Glutamatergic neuron (in vitro differentiated cells): Measurements from ENCODE around the gene MFSD6L. TPM values are rescaled to one million over a fixed set of nuclear protein-coding genes. Genes with fewer than 3 reads are reported as not detected.

ENCODE experiments used
- DNase-seq: peaks from one replicate; pipeline ENCODE4 v3.0.0; 2022
- H3K27ac Mint-ChIP-seq: one replicate; pipeline ENCODE4 v1.8.0; 2020; ENCODE audit warnings: mild to moderate bottlenecking, mixed read lengths, inconsistent platforms; ENCODE audit not compliant: unreplicated experiment
- H3K27me3 Mint-ChIP-seq: one replicate; pipeline ENCODE4 v1.8.0; 2020; ENCODE audit warnings: mild to moderate bottlenecking, moderate library complexity, mixed read lengths, inconsistent platforms; ENCODE audit not compliant: unreplicated experiment
- H3K36me3 Mint-ChIP-seq: one replicate; pipeline ENCODE4 v1.8.0; 2020; ENCODE audit warnings: mild to moderate bottlenecking, mixed read lengths, inconsistent platforms; ENCODE audit not compliant: unreplicated experiment
- H3K4me1 Mint-ChIP-seq: one replicate; pipeline ENCODE4 v1.8.0; 2020; ENCODE audit warnings: mild to moderate bottlenecking, low read depth, mixed read lengths, inconsistent platforms; ENCODE audit not compliant: unreplicated experiment
- H3K4me3 Mint-ChIP-seq: one replicate; pipeline ENCODE4 v1.8.0; 2020; ENCODE audit warnings: mild to moderate bottlenecking, mixed read lengths, inconsistent platforms; ENCODE audit not compliant: unreplicated experiment
- H3K9me3 Mint-ChIP-seq: one replicate; pipeline ENCODE4 v1.8.0; 2020; ENCODE audit warnings: mild to moderate bottlenecking, moderate library complexity, mixed read lengths, inconsistent platforms; ENCODE audit not compliant: unreplicated experiment
- CTCF ChIP-seq: fragments of 200-600 bp; sonication (generic); IDR thresholded peaks from one replicate; pipeline ENCODE4 v1.5.0; 2021; ENCODE audit not compliant: partially characterized antibody, unreplicated experiment
- total RNA-seq: library from RNA; stranded (reverse); fragmentation: NEBNext Ultra II Directional; extraction: Animal tissue kit (Norgen Biotek cat#: 25700); gene quantifications from one replicate; pipeline ENCODE4 v1.2.1, GENCODE V29; 2021; ENCODE audit not compliant: unreplicated experiment

The MFSD6L gene
- total RNA-seq, 1 donor from 2014 or later = not detected

- Mint-ChIP-seq H3K4me3 (no peak overlapping the region), H3K27ac (no peak overlapping the region), H3K27me3 (peaks cover 2% of the 10 kb centered on the region), H3K9me3 (peaks cover 4% of the 10 kb centered on the region), H3K36me3 (peaks cover 5% of the 10 kb centered on the region), H3K4me1 (no peaks in the 10 kb centered on the region)
- no peak for DNase-seq
- TF ChIP-seq CTCF = no peak
Measured at GRCh38 chr17:8754890-8755289, 44.3 kb downstream of the MFSD6L start.

- Mint-ChIP-seq H3K36me3 (peaks cover 5% of the 10 kb centered on the region), H3K9me3 (peaks cover 4% of the 10 kb centered on the region), H3K27me3 (peaks cover 2% of the 10 kb centered on the region), H3K4me1 (no peaks in the 10 kb centered on the region), H3K4me3 (no peak overlapping the region), H3K27ac (no peak overlapping the region)
- no peak for DNase-seq
- peak; percentile 33 for TF ChIP-seq CTCF
Measured at GRCh38 chr17:8753976-8754440, 45.2 kb downstream of the MFSD6L start.

DNA sequence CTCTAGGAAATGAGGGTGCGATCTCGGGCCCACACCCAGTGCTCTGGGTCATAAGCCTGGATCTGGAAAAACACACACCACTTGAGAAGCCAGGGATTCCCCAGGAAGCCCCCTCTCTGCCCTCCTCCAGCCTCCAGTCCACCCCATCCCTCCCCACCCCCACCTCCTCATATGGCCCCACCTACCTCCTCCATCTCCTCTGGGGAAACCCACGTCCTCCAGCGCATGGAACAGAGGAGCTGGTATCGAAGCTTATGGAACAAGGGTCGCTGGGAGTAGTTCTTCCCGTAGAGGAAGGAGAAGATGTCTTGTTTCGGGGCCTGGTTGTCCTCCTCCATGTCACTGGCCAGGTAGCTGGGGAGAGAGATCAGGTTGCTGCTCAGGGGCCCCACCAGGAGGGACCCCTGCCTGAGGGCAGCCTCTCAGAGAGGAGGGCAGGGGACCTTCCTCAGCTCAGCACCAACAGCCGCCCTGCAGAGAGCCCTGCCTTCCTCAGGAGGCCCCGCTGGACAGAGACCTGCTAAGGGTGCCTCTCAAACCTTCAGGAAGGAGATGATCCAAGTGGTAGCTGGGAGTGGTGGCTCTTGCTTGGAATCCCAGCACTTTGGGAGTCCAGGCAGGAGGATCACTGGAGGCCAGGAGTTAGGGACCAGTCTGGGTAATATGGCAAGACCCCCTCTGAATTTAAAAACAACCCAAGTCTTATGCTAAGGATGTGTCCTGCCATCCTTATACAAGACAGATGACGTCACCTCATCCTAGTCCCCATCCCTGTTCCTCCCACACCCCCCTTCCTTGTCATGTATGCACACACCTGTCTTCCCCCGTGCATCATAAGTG lies 45.8 kb downstream of the MFSD6L start:
- H3K27me3 Mint-ChIP-seq = peaks cover 2% of the 10 kb centered on the region
- DNase-seq = no peak

DNA sequence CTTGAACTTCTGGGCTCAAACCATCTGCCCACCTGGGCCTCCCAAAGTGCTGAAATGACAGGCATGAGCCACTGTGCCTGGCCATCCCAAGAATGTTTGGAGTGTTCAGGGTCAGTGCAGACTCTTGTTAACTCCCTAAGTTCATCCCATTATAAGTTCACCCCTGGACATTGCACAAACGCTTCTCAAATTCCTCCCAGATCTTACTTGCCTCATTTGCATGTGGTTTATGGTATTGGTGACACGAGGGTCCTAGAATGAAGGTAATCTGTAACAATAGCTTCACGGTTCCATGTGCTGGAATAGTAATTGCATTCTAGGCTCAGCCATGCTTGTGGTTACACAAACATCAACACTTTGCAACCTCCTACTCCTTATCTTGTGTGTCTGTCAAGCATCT lies 49.5 kb downstream of the MFSD6L start:
- DNase-seq = no peak
- no peak for TF ChIP-seq CTCF
- Mint-ChIP-seq H3K4me1 (no peaks in the 10 kb centered on the region), H3K9me3 (no peaks in the 10 kb centered on the region), H3K27me3 (peaks cover 3% of the 10 kb centered on the region), H3K4me3 (no peak overlapping the region), H3K27ac (no peak overlapping the region), H3K36me3 (no peaks in the 10 kb centered on the region)

More for the DNA sequence above, 45.8 kb downstream of the MFSD6L start:
- TF ChIP-seq CTCF = no peak
- Mint-ChIP-seq H3K4me1 (no peaks in the 10 kb centered on the region), H3K36me3 (peaks cover 5% of the 10 kb centered on the region), H3K9me3 (peaks cover 4% of the 10 kb centered on the region), H3K4me3 (no peak overlapping the region), H3K27ac (no peak overlapping the region)

- Mint-ChIP-seq H3K9me3 (no peaks in the 10 kb centered on the region), H3K4me3 (no peak overlapping the region), H3K4me1 (no peaks in the 10 kb centered on the region), H3K36me3 (no peaks in the 10 kb centered on the region), H3K27ac (no peak overlapping the region), H3K27me3 (peaks cover 3% of the 10 kb centered on the region)
- no peak for DNase-seq
- no peak for TF ChIP-seq CTCF
Measured at GRCh38 chr17:8747742-8748141, 51.4 kb downstream of the MFSD6L start.
